ENCODE results near the gene APOL2.
"Not testable (repeated sequence)": the region's sequence is repeated elsewhere in the genome, so short reads cannot be mapped to it uniquely, and the experiment has no call there.

The APOL2 gene

DNA sequence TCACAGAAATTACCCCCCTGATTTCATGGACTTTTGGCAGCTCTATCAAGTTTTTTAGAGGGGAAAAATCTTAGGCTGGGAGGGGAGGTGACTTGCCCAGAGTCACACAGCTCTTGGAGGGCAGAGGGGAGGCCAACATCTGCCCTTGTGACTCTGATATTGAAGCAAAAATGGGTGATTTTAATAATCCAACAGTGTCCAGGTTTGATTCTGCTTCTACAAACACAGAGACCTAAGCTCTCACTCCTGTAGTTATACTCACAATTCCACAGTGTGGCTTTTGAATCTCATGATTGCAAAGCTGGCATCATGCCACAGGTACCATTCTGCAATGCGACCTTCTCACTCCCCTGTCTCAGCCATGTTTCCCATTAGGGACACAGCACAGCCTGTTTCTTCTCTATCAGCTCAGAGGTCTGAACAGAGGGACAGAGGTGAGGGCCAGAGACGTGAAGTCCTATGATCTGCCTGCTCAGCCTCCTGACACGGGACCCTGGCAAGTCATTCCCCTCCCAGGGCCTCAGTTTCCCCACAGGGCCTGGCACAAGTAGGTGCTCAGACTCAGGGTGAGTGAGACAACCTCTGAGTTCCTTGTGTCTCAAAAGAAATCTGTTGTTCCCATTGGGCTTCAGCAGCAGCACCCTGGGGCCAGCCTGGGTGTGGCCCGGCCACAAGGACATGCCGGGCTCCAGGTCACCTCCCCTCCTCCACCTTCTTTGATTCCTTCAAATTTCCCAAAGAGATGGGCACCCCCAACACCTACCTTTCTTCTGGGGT, 766 bp downstream of the APOL2 start:
- DNase-seq: peak; percentile 53

DNA sequence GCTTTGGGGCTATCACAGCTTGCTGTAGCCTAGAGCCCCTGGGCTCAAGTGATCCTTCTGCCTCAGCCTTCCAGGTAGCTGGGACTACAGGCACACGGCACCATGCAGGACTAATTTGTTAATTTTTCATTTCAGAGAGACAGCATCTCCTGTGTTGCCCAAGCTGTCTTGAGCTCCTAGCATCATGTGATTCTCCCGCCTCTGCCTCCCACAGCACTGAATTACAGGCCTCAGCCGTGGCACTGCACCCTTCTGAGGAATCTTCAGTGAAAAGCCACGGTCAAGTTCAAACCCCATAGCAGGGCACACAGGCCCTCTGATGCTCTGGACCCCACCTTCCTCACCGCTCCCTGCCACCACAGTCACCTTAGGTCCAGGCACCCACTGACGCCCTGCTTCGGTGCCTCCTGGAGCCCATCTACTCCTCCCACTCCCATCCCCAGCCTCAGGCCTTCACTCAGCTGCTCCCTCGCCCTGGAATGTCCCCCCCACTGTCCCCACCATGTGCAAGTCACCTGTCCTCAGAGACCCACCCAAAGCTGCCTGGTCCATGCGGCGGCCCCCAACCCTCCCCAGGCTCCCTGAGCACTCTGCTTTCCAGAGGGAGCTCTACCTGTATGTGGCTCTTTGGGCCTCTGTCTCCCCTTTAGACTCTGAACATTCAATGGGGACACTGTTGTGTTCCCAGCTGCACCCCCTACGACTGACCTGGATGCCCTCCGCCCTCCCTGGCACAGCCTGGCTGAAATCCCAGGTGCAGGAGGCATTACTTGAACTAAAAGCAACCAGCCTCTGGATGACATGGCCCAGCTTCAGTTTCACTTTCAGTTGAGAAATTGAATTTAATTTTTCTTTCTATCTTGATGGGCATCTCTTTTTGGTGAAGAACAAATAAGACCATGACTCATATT, 1.6 kb downstream of the APOL2 start:
- DNase-seq: no peak

DNA sequence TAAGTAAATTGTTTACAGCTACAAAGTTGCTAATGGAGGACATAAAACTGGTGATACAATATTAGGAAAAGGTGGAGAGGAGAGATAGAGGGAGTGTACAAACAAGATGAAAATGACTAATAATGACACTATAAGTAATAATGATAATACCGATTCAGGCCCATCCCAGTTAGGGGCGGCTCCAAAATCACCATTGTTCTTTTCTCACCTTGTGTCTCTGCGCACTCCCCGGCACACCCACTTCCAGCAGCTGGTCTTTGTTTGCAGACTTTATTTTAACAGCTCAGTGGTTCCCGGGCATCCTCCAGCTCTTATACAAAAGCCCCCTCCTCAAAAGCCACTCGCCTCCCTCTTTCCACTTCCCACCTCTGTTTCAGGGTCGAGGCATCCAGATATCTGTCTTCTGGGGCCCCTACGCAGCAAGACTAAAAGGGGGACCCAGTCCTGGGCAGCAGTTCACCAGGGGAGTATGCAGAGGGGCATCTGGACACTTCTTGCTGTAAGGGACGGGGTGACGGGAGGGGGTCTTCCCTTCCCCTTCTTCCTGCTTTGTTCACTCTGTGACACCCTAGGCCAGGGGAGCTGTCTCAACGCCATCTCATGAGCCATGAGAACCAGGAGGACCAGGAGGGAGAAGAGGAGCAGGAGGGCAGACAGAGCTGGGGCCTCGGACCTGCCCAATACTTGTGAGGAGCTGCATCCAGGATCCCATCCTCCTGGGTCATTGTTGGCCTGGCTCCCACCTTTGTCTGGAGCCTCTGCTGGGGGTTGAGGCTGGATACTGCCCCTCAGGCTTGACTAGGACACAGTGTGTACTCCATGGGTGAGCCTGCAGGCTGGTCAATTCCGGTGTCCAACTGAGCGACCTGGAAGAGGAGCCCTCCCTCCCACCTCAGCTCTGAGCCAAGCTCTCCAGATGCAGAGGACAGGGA, 2.7 kb downstream of the APOL2 start:
- peak; percentile 43 for DNase-seq

DNA sequence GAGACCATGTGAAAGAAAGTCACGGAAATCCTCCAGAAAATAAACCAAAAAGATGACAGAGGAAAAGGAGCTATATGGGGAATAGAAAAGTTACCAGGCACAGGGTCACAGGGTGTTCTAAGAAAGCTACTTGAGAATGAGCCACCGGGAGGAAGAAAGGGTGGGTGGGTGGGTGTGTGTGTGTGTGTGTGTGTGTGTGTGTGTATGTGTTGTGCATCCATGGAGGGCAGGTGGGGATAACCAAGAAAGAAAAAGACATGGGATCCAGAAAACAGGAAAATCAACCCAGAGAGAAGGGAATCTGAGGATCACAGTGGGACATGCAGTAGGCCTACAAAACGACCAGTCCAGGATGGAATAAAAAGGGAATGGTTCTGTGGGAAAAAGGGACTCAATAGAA, 3.7 kb downstream of the APOL2 start:
- peak; percentile 12 for DNase-seq

DNA sequence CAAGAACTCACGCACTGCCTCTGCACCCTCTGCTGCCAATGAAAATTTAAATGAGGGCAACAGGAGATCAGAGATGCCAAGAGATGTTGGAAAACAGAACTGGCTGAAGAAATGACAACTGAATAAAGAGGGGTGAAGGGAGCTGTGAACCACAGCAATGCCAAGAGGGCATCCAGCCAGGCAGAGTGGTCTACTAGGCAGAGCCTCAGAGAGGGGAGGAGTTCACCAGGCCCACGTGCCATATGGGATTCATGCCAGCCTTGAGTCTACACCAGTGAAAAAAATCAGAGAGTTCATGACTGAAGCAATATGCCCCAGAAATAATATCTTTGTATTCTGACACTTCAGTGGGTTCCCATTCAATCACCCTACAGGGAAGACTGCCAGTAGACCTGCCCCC, 4.4 kb downstream of the APOL2 start:
- peak; percentile 33 for DNase-seq

DNA sequence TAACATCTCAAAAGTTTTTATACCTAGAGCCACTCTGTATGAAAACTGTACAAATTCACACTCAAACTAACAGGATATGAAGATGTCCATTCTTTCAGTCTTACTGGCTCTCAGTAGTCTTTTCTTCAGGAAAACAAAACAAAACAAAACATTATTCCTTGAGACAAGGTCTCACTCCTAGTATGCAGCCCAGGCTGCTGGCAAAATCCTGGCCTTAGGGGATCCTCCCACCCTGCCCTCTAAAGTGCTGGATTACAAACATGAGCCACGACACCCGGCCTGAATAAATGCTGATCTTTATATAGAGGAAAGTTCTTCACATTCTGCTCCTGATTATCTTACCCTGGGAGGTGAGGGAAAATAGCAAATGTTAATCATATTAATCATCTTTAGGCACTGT, 5.1 kb downstream of the APOL2 start:
- DNase-seq: no peak

DNA sequence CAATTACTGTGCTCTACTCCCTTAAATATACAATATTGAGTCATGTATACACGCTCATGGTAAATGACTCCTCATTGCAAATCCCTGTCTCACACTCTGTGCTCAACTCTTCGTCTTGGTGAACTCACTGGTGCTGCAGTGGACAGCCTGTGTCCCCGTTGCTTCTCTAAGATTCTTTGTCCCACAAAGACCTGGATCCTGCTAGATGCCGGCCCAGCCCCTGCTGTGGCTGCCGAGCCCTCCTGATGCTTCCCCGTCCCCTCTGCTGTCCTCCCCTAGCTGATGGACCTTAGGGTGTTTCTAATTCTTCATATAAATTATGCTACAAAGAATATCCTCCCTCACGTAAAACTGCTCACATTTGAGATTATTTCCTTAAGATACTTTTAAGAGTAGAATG, 5.5 kb downstream of the APOL2 start:
- no peak for DNase-seq

DNA sequence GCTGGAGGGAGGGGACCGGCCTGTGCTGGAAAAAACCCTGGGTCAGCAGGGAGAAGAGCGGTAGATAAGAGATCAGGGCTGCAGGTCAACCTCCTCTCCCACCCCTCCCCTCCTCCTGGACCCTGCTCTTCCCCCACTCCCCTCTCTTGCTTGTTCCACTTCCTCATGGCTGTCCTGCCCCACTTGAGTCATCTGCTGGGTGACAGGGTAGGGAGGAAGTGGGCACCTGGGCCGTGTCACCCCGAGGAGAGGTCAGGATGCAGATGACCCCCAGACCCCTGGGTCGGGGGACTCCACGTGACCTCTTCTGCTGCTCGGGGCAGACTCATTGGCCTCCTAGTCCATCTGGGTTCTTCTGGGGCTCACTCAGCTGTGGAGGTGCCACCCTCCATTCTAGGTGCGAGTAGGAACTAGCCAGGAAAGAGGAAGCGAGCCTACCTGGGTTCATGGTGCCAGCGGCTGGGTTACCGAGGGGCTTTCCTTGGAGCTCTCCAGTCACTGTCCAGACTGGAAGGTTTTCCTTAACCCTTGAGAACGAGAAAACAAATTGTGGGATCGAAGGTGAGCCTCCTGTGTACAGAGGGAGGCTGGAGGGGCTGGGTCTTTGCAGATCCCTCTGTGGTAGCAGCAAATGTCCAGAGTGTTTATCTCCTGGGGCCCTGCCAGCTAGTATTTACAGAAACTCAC, 6.5 kb downstream of the APOL2 start:
- DNase-seq: no peak

DNA sequence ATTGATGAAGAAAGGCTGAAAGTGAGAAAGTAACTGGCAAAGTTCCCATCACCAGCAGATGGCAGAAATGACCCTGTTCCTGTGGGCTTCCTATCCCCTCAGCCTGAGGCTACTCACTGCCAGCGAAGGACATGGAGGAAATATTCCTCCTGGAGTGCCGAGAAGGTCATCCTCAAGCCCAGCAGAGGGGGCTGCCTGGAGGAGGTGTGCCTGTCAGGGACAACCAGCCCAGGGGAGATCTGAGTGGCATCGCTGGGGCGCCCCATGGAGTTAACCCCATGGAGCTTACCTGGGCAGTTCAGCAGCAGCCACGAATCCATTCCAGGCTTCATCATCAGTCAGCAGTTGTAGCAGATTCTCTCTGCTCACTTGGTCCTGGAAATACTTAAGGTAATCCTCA, 8.3 kb downstream of the APOL2 start:
- not testable (repeated sequence) for DNase-seq

DNA sequence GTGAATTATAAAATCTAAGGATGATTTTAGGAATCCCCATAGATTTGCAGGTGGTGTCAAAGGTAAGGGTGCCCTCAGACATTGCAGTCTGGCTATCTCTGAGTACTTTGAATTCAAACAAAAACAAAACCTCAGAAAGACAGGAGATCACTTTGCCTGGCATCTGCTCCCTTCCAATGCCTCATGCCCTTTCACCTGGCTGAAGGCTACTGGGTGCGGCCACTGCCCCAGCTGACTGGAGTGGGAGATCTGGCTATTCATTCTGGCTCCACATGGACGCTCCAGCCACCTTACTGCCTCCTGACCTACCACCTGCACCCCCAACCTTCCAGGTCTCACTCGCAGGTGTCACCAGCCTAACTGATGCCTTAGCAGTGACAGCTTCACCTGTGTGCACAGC, 9.7 kb downstream of the APOL2 start:
- DNase-seq: not testable (repeated sequence)

DNA sequence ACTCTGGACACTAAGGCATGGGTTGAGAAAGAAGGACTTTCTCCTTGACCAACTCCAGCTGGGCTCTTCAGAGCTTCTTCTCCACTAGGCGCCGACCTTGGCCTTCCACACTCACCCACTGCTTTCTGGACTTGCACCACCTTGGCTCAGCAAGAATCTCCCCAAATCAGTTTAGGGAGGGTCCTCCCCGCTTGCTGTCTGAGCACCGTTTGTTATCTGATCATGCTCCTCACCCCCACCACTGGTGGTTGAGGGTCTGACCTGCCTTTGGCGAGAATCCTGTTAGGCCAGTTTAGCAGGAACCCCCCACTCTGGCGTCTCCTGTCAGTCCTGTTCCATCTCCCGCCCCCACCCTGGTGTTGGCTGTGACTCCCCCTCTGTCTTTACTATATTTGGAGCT, 10.4 kb downstream of the APOL2 start:
- no peak for DNase-seq

DNA sequence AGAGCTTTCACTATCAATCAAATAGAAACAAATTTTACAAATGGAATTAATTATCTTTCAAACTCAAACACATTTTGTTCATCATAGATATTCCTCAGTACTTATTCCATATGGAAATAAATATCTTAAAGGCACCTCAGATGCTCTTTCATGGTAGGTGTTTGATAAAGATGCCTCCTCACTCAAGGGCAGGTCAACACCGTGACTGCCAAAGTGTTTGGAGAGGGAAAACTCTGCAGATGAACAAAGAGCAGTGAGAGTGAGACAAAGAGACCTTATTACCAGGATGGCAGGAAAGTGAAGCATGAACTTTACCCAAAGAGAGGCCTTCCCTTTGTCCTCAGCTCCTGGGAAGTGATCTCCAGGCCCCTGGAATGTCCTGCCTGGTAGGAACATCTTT, 11.0 kb downstream of the APOL2 start:
- not testable (repeated sequence) for DNase-seq

DNA sequence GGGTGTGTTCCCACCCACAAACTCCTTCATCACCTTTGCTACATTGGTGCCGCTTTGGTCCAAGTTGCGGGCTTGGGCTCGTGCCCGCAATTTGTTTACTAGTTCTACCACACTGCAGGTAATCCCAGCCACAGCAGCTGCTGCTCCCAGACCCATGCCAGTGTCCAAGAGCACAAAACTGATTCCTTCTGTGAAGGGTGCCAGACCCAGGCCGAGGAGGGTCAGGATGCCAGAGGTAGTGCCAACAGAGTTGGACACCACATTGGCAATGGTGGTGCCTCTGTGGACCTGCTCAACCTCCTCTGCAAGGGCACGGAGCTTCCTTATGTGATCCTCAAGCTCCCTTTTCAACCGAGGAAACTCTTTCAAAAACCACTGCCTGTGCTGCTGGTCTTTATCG, 11.5 kb downstream of the APOL2 start:
- DNase-seq: no peak

DNA sequence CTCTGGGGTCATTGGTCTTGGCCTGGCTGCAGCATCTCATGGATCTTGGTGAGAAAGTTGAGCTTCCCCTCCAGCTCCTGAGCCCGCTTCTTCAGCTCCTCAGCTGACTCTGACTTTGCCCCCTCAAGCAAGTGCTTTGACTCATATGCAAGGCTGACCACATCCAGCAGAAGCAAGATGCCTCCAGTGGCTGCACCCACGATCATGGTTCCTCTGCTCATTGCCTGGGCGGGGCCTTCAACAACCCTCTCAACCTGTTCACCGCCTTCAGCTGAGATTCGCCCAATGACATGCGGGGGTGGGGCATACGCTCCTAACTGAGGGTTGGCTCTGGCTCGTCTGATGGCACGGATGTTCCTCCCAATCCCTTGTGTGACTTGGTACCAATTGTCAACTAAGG, 11.9 kb downstream of the APOL2 start:
- no peak for DNase-seq

DNA sequence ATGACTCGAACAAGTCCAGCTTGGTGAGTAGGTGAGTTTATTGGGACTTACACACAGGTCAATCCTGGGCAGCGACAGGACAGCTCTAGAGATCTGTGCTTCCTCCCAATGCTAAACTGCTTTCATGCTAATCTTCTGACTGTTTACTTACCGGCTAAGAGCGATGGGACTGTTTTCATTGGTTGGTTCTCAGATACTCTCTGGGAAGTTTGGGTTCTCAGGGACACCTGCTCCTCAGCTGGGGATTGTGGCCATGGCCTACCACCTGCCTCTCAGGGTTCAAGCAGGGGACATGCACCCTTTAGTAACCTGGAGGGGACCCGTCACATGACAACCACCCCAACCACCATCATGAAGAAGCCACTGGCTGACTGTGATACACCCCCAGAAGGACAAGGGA, 13.1 kb downstream of the APOL2 start:
- no peak for DNase-seq

DNA sequence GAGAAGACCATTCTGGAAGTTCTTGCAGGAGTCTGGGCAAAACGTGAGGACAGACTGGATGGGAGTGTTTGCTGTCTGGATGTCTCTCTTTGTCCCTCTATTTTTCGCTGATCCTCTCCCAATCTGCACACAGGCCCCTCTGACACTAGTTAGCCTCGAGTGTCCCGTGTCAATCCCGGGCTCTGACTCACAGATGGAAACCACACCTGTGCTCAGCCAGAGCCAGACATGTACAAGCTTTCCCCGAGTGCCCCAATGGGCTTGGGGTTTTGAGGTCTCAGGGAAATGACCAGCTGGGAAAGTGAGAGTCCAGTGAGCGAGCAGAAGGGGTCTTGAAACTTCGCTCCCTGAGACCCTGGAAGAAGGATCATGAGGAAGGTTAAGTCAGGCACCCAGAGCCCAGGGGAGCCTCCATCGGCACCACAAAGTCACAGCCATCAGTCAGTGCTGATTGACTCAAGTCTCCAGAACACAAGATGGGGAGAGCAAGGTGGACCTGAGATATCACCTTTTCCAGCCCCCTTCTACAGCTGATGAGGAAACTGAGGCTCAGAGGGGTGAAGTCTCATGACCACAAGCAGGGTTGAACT, 13.9 kb downstream of the APOL2 start:
- DNase-seq: no peak

DNA sequence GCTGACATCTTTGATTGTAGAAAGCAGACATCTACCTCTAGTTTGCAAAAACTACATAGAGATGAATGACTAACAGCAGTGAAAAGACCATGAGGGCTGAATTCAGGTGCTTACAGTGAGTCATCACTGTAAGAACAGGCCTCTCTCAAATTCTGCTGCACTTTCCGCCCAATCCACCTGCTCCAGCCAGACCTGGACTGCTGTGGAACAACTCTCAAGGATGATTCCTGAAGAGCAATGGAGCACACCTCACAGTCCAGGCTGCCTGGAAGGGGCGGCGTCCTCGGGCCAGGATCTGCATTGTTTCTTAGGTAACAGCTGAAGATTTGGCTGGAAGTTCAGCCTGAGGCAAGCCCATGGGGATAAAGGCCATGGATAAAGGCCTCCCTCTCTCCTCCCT, 15.1 kb downstream of the APOL2 start:
- no peak for DNase-seq

DNA sequence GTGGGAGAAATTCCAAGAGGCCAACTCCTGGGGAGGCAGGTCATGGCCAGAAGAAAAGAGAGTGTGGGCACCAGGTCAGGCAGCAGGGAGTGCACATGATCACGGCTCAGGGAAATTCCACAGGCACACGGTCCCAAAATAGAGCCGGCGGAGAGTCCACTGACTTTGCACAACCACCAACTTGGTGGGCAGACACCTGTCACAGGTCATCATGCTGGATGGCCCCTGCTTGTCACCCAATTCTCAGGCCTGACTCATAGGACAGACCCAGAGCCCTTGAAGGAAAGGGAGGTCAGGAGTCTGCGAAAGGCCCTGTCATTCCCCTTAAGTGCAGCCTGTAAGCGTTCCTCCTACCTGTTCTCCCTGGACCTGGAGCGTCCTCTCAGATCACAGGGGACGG, 15.8 kb downstream of the APOL2 start:
- no peak for DNase-seq

DNA sequence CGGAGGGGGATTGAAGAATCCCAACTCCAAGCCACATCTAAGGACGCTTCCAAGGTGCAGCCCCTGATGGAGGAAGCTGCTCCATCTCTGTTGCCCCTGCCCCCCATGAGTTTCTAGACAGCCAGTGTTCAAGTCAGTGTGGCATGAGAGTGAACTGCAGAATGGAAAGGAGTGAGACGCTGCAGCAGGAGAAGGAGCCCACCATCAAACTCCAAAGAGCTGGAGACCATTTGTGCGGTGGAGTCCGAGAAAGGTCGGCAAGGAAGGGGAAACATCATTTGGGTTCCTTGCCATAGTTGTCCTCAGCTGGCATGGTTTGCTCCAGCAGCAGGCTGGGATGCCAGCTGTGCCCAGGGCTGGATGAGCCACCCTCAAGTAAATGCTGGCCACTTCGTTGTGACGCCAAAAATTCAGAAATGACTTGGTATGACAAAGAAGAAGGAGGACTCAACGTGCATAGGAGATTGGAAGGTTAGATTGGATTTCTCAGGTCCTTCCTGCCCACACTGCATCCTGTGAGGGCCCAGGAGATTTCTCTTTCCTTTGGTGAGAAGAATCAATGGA, 16.4 kb downstream of the APOL2 start:
- DNase-seq: no peak

DNA sequence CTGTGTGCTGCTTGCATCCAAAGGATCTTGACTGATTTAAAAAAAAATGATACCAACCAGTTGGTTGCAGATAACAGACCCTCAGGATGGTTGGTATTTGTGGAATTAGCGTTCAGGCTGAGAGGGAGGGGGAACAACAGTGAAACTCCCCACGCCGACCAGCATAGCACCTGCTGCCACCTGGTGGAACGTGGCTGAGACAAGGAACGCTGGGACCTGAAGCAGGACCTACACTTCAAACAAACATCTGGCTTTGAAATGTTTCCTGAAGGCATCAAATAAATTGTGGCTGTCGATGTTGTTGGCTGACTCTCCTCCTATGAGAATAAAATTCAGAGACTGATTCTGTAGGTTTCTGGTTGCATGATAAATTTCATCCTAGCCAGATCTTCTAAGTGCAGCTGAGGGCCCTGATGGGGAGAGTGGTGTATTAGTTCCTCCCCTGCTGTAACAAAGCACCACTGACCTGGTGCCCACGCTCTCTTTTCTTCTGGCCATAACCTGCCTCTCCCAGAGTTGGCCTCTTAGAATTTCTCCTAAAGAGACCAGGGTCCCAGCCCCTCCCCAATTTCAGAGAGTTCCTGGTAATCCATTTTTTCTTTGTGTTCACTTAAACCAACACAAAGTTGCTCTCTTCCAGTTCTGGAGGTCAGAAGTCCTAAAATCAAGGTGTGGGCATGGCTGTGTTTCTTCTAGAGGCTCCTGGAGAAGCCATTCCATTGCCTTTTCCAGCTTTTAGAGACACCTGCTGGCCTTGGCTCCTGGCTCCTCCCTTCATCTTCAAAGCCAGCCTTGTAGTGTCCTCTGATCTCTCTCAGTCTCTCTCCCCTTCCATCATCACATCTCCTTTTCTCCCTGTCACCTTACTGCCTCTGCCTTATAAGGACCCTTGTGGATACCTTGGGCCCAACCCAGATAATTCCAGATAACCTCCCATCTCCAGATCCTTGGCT, 17.3 kb downstream of the APOL2 start:
- no peak for DNase-seq
